HCT116 (cell line): ENCODE results near the gene DPH6. TPM values are rescaled to one million over a fixed set of nuclear protein-coding genes. Genes with fewer than 3 reads are reported as not detected.

Experiments
- ATAC-seq: fragments of 200-7000 bp; cut with Tn5 transposase; 2 replicates; pipeline ENCODE4 v1.9.1; 2020; ENCODE audit warnings: mild to moderate bottlenecking, moderate library complexity
- BruUV-seq: library from RNA; stranded (reverse); fragments of 400-500 nt; replicated peaks from 2 replicates; lab custom pipeline; 2021; lab: Mats Ljungman, UMichigan
- CTCF ChIA-PET: fragments of 300-600 bp; sonication (Branson Sonifier 250); formaldehyde crosslinking; loops from one replicate; lab custom pipeline; 2021; ENCODE audit warnings: antibody characterized with exemption; lab: Charles Lee
- POLR2A ChIA-PET: fragments of 300-600, 350-600 bp; sonication (Branson Sonifier 250); formaldehyde crosslinking; loops from one replicate; lab custom pipeline; 2021; ENCODE audit warnings: antibody characterized with exemption; lab: Charles Lee
- RAD21 ChIA-PET, 2 experiments: fragments of 300-600 bp; sonication (Branson Sonifier 250); formaldehyde crosslinking; loops; one replicate each; lab custom pipeline; 2023; ENCODE audit warnings: low total read pairs in 2 of 2; ENCODE audit not compliant: uncharacterized antibody in 2 of 2, unreplicated experiment in 2 of 2, low non-redundant PET in 1 of 2; lab: Charles Lee
- DNase-seq: peaks from one replicate; pipeline ENCODE4 v3.0.0-alpha.2; 2010; ENCODE audit warnings: low read depth, low spot score
- H2AFZ ChIP-seq: fragments of 200-600 bp; shearing (Covaris generic), sonication (generic); 2 replicates; pipeline ENCODE4 v1.6.1; 2017; ENCODE audit warnings: low read depth, mixed run types, mixed read lengths, antibody characterized with exemption, low read length; ENCODE audit not compliant: poor library complexity, severe bottlenecking
- H3K27ac ChIP-seq: 2 replicates; pipeline ENCODE4 v1.5.1; 2012; ENCODE audit warnings: low read depth, low read length
- H3K27me3 ChIP-seq: fragments of 200-600 bp; sonication (generic); 2 replicates; pipeline ENCODE4 v1.6.1; 2016; ENCODE audit warnings: mixed run types, low read length, mixed read lengths; ENCODE audit not compliant: insufficient read depth
- H3K36me3 ChIP-seq, 2 experiments: fragments of 200-500 bp in 1 of 2; fragments of 200-600 bp in 1 of 2; sonication (Bioruptor generic) in 1 of 2; sonication (generic) in 1 of 2; 2 replicates each; pipeline versions ENCODE4 v1.5.1 to v1.6.1; 2014 to 2016; ENCODE audit warnings: low read length in 2 of 2, inconsistent platforms in 1 of 2, mixed read lengths in 1 of 2, mixed run types in 1 of 2; ENCODE audit not compliant: insufficient read depth in 2 of 2, control insufficient read depth in 1 of 2
- H3K4me1 ChIP-seq, 2 experiments: fragments of 200-600 bp in 1 of 2; sonication (generic) in 1 of 2; 2 replicates each; pipeline versions ENCODE4 v1.5.1 to v1.6.1; 2012 to 2017; ENCODE audit warnings: low read length in 2 of 2, inconsistent platforms in 1 of 2, mild to moderate bottlenecking in 1 of 2, mixed read lengths in 1 of 2, mixed run types in 1 of 2, moderate library complexity in 1 of 2; ENCODE audit not compliant: insufficient read depth in 2 of 2, control insufficient read depth in 1 of 2
- H3K4me2 ChIP-seq: fragments of 200-600 bp; sonication (generic); 2 replicates; pipeline ENCODE4 v1.6.1; 2017; ENCODE audit warnings: mixed run types, low read length, mixed read lengths
- H3K4me3 ChIP-seq, 2 experiments: fragments of 200-600 bp in 1 of 2; sonication (generic) in 1 of 2; replicated peaks in 1 of 2; 2 replicates each; pipeline ENCODE4 v1.5.1; 2011 to 2016; ENCODE audit warnings: low read length in 2 of 2, control low read depth in 1 of 2, low read depth in 1 of 2, mild to moderate bottlenecking in 1 of 2, mixed read lengths in 1 of 2, mixed run types in 1 of 2
- H3K79me2 ChIP-seq: fragments of 200-600 bp; sonication (generic); 2 replicates; pipeline ENCODE4 v1.6.1; 2017; ENCODE audit warnings: mild to moderate bottlenecking, mixed run types, low read length, moderate library complexity, mixed read lengths; ENCODE audit not compliant: insufficient read depth
- H3K9ac ChIP-seq: fragments of 200-600 bp; sonication (generic); 2 replicates; pipeline ENCODE4 v1.6.1; 2016; ENCODE audit warnings: low read length, mixed read lengths
- H3K9me2 ChIP-seq: fragments of 200-600 bp; sonication (generic), shearing (Covaris generic); 2 replicates; pipeline ENCODE4 v1.6.1; 2017; ENCODE audit warnings: mixed run types, mild to moderate bottlenecking, moderate library complexity; ENCODE audit not compliant: insufficient read depth
- H3K9me3 ChIP-seq, 2 experiments: fragments of 200-500 bp in 1 of 2; fragments of 200-600 bp in 1 of 2; sonication (Bioruptor generic) in 1 of 2; sonication (generic) in 1 of 2; 2 replicates each; pipeline ENCODE4 v1.6.1; 2014 to 2017; ENCODE audit warnings: low read length in 2 of 2, mixed read lengths in 2 of 2, inconsistent platforms in 1 of 2, low read depth in 1 of 2, mild to moderate bottlenecking in 1 of 2, mixed run types in 1 of 2, moderate library complexity in 1 of 2; ENCODE audit not compliant: control insufficient read depth in 1 of 2, insufficient read depth in 1 of 2
- H4K20me1 ChIP-seq: fragments of 200-600 bp; sonication (generic), shearing (Covaris generic); 2 replicates; pipeline ENCODE4 v1.6.1; 2017; ENCODE audit warnings: mixed run types, mild to moderate bottlenecking, moderate library complexity; ENCODE audit not compliant: insufficient read depth
- CBX3 ChIP-seq: IDR thresholded peaks from 2 replicates; pipeline ENCODE4 v1.6.1; 2012; ENCODE audit warnings: low read depth
- CEBPB ChIP-seq: IDR thresholded peaks from 2 replicates; pipeline ENCODE4 v1.6.1; 2012; ENCODE audit warnings: low read depth
- EGR1 ChIP-seq: IDR thresholded peaks from 2 replicates; pipeline ENCODE4 v1.6.1; 2012; ENCODE audit warnings: low read depth
- ELF1 ChIP-seq: IDR thresholded peaks from 2 replicates; pipeline ENCODE4 v1.6.1; 2012; ENCODE audit warnings: low read depth, borderline replicate concordance
- EZH2phosphoT487 ChIP-seq: fragments of 200-600 bp; IDR thresholded peaks from 2 replicates; pipeline ENCODE4 v1.6.1; 2018; ENCODE audit warnings: antibody characterized with exemption, borderline replicate concordance
- FOSL1 ChIP-seq: IDR thresholded peaks from 2 replicates; pipeline ENCODE4 v1.6.1; 2012; ENCODE audit warnings: low read depth
- JUND ChIP-seq: IDR thresholded peaks from 2 replicates; pipeline ENCODE4 v1.6.1; 2012
- POLR2A ChIP-seq: IDR thresholded peaks from 2 replicates; pipeline ENCODE4 v1.7.0; 2011; ENCODE audit warnings: borderline replicate concordance; ENCODE audit not compliant: insufficient read depth, insufficient read length; ENCODE audit errors: extremely low read depth
- POLR2AphosphoS5 ChIP-seq: IDR thresholded peaks from 2 replicates; pipeline ENCODE4 v1.6.1; 2011; ENCODE audit warnings: mild to moderate bottlenecking, low read depth, low read length, moderate library complexity
- RAD21 ChIP-seq: IDR thresholded peaks from 2 replicates; pipeline ENCODE4 v1.6.1; 2012; ENCODE audit warnings: low read depth, mild to moderate bottlenecking
- SIN3A ChIP-seq: IDR thresholded peaks from 2 replicates; pipeline ENCODE4 v1.6.1; 2012; ENCODE audit warnings: low read depth
- SP1 ChIP-seq: IDR thresholded peaks from 2 replicates; pipeline ENCODE4 v1.6.1; 2012; ENCODE audit warnings: low read depth
- SRF ChIP-seq: IDR thresholded peaks from 2 replicates; pipeline ENCODE4 v1.6.1; 2012; ENCODE audit warnings: low read depth
- TCF7L2 ChIP-seq: IDR thresholded peaks from 2 replicates; pipeline ENCODE4 v1.7.0; 2011; ENCODE audit warnings: borderline replicate concordance, inconsistent platforms; ENCODE audit not compliant: insufficient read depth, insufficient read length; ENCODE audit errors: extremely low read depth
- YY1 ChIP-seq: IDR thresholded peaks from 2 replicates; pipeline ENCODE4 v1.6.1; 2011; ENCODE audit warnings: low read length, low read depth, moderate library complexity, mild to moderate bottlenecking; ENCODE audit not compliant: insufficient replicate concordance; ENCODE audit errors: extremely low read depth
- ZNF274 ChIP-seq: fragments of 200-500 bp; sonication (Bioruptor generic); IDR thresholded peaks from 2 replicates; pipeline ENCODE4 v1.6.1; 2014; ENCODE audit warnings: mild to moderate bottlenecking, low read depth, low read length, inconsistent platforms
- intact Hi-C: fragments of 100-400 bp; cut with micrococcal nuclease; formaldehyde crosslinking; loops from 2 replicates; pipeline ENCODE4 v1.10.0; 2022
- total RNA-seq: library from RNA; stranded (reverse); gene quantifications from one replicate; pipeline ENCODE4 v1.2.1, GENCODE V29; 2021; ENCODE audit not compliant: unreplicated experiment
- TF ChIP-seq, protein P1 (sequence below): IDR thresholded peaks from 2 replicates; pipeline ENCODE4 v1.6.1; 2011; ENCODE audit warnings: mild to moderate bottlenecking, low read length, moderate library complexity; ENCODE audit not compliant: insufficient replicate concordance; ENCODE audit errors: extremely low read depth
- TF ChIP-seq, protein P2 (sequence below), 3 experiments: fragments of 200-600 bp in 1 of 3; sonication (generic) in 1 of 3; IDR thresholded peaks in 2 of 3; conservative IDR thresholded peaks in 1 of 3; 2 replicates each; pipeline ENCODE4 v1.5.1; 2012 to 2017; ENCODE audit warnings: low read depth in 2 of 3, low read length in 2 of 3, antibody characterized with exemption in 1 of 3, borderline replicate concordance in 1 of 3, control low read depth in 1 of 3, mild to moderate bottlenecking in 1 of 3, mixed read lengths in 1 of 3, mixed run types in 1 of 3, moderate library complexity in 1 of 3; ENCODE audit not compliant: insufficient read depth in 1 of 3
- TF ChIP-seq, protein P3 (sequence below): IDR thresholded peaks from 2 replicates; pipeline ENCODE4 v1.6.1; 2012
- TF ChIP-seq, protein P4 (sequence below): IDR thresholded peaks from 2 replicates; pipeline ENCODE4 v1.6.1; 2012; ENCODE audit warnings: low read depth
- TF ChIP-seq, protein P5 (sequence below): IDR thresholded peaks from 2 replicates; pipeline ENCODE4 v1.6.1; 2012

DPH6 gene
- total RNA-seq, 1 experiment from 2014 or later: 18.2 TPM

DNA sequence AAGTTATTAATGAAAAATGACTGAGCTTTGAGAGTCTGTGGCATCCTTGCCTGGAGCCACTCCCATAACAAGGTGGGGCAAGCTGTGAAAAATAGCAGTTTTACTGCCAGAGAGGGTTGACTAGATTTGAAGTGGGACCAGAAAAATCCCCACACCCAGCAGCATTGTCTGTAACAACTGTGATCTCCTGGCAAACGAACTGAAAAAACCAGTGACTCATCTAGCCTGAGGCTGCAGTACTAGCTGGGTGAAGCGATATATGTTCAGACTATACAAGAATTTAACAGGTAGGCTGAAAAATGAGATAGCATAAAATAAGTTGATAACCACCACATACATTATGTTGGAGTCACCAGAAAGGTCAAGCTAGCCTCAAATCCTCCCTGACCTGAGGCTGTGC, 64.0 kb downstream of the DPH6 start:
- H2AFZ ChIP-seq: no peak overlapping the region
- intact Hi-C loops: no loop called here
- H3K9ac ChIP-seq: no peak overlapping the region
- H3K4me3 ChIP-seq: no peak overlapping the region
- BruUV-seq: no TSS peak
- H3K9me3 ChIP-seq: peaks cover 0 to 4% of the 10 kb centered on the region in 2 experiments; a peak in 2 of 4 replicates
- H3K36me3 ChIP-seq: no peaks in the 10 kb centered on the region
- DNase-seq: peak; percentile 85
- H3K9me2 ChIP-seq: no peaks in the 10 kb centered on the region
- ChIA-PET POLR2A (no interaction called here), RAD21 (interaction anchor here in 1 of 2 experiments (0.5 kb wide), 1 partner anchor 178 kb away, joined by 4 read pairs; no protein-coding TSS in a partner anchor), CTCF (interaction anchor here (1.4 kb wide), 1 partner anchor 37 kb away, joined by 3 read pairs; no protein-coding TSS in a partner anchor)
- H3K4me1 ChIP-seq: peaks cover 15 to 17% of the 10 kb centered on the region in 2 experiments
- no peaks in the 10 kb centered on the region for H3K27me3 ChIP-seq
- H3K79me2 ChIP-seq: no peaks in the 10 kb centered on the region; the same call in 1 of the 2 replicates
- peak; percentile 93 for ATAC-seq
- H4K20me1 ChIP-seq: no peaks in the 10 kb centered on the region
- peak overlapping the region; percentile 51 for H3K4me2 ChIP-seq
- no peak overlapping the region; the same call in 1 of the 2 replicates for H3K27ac ChIP-seq
- TF ChIP-seq EZH2phosphoT487: no peak
- TF ChIP-seq, protein P1, sequence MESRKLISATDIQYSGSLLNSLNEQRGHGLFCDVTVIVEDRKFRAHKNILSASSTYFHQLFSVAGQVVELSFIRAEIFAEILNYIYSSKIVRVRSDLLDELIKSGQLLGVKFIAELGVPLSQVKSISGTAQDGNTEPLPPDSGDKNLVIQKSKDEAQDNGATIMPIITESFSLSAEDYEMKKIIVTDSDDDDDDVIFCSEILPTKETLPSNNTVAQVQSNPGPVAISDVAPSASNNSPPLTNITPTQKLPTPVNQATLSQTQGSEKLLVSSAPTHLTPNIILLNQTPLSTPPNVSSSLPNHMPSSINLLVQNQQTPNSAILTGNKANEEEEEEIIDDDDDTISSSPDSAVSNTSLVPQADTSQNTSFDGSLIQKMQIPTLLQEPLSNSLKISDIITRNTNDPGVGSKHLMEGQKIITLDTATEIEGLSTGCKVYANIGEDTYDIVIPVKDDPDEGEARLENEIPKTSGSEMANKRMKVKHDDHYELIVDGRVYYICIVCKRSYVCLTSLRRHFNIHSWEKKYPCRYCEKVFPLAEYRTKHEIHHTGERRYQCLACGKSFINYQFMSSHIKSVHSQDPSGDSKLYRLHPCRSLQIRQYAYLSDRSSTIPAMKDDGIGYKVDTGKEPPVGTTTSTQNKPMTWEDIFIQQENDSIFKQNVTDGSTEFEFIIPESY: no peak
- TF ChIP-seq TCF7L2: no peak
- TF ChIP-seq, protein P2, sequence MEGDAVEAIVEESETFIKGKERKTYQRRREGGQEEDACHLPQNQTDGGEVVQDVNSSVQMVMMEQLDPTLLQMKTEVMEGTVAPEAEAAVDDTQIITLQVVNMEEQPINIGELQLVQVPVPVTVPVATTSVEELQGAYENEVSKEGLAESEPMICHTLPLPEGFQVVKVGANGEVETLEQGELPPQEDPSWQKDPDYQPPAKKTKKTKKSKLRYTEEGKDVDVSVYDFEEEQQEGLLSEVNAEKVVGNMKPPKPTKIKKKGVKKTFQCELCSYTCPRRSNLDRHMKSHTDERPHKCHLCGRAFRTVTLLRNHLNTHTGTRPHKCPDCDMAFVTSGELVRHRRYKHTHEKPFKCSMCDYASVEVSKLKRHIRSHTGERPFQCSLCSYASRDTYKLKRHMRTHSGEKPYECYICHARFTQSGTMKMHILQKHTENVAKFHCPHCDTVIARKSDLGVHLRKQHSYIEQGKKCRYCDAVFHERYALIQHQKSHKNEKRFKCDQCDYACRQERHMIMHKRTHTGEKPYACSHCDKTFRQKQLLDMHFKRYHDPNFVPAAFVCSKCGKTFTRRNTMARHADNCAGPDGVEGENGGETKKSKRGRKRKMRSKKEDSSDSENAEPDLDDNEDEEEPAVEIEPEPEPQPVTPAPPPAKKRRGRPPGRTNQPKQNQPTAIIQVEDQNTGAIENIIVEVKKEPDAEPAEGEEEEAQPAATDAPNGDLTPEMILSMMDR (IDR thresholded peaks at IDR 0.05 in 2 of 3, conservative IDR thresholded peaks at IDR 0.05 in 1 of 3; ENCODE audit: borderline replicate concordance in 1 of 3, insufficient read depth in 1 of 3, low read depth in 2 of 3, low read length in 2 of 3): no peak
- TF ChIP-seq, protein P3, sequence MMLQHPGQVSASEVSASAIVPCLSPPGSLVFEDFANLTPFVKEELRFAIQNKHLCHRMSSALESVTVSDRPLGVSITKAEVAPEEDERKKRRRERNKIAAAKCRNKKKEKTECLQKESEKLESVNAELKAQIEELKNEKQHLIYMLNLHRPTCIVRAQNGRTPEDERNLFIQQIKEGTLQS: no peak
- 0 out of 2 replicates have a peak, but pooled peaks have one; percentile 18 for TF ChIP-seq SP1
- TF ChIP-seq, protein P4, sequence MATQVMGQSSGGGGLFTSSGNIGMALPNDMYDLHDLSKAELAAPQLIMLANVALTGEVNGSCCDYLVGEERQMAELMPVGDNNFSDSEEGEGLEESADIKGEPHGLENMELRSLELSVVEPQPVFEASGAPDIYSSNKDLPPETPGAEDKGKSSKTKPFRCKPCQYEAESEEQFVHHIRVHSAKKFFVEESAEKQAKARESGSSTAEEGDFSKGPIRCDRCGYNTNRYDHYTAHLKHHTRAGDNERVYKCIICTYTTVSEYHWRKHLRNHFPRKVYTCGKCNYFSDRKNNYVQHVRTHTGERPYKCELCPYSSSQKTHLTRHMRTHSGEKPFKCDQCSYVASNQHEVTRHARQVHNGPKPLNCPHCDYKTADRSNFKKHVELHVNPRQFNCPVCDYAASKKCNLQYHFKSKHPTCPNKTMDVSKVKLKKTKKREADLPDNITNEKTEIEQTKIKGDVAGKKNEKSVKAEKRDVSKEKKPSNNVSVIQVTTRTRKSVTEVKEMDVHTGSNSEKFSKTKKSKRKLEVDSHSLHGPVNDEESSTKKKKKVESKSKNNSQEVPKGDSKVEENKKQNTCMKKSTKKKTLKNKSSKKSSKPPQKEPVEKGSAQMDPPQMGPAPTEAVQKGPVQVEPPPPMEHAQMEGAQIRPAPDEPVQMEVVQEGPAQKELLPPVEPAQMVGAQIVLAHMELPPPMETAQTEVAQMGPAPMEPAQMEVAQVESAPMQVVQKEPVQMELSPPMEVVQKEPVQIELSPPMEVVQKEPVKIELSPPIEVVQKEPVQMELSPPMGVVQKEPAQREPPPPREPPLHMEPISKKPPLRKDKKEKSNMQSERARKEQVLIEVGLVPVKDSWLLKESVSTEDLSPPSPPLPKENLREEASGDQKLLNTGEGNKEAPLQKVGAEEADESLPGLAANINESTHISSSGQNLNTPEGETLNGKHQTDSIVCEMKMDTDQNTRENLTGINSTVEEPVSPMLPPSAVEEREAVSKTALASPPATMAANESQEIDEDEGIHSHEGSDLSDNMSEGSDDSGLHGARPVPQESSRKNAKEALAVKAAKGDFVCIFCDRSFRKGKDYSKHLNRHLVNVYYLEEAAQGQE: no peak
- TF ChIP-seq ZNF274: no peak
- no peak for TF ChIP-seq ELF1
- TF ChIP-seq, protein P5, sequence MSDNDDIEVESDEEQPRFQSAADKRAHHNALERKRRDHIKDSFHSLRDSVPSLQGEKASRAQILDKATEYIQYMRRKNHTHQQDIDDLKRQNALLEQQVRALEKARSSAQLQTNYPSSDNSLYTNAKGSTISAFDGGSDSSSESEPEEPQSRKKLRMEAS: no peak
- no peak for TF ChIP-seq POLR2A
- TF ChIP-seq EGR1: no peak
- TF ChIP-seq SRF: no peak
- TF ChIP-seq RAD21: no peak
- TF ChIP-seq YY1: no peak
- TF ChIP-seq CBX3: peak; percentile 30; the same call in 1 of the 2 replicates
- TF ChIP-seq CEBPB: no peak
- peak; percentile 53 for TF ChIP-seq FOSL1
- no peak for TF ChIP-seq SIN3A
- no peak for TF ChIP-seq POLR2AphosphoS5
- peak; percentile 54; the same call in 1 of the 2 replicates for TF ChIP-seq JUND
